Nephron progenitor cell (in vitro differentiated cells): Measurements from ENCODE around the gene FAM110D.

Experiments
- DNase-seq: peaks from one replicate; pipeline ENCODE4 v3.0.0; 2021
- H3K27ac Mint-ChIP-seq: 2 replicates; pipeline ENCODE4 v1.8.0; 2021; ENCODE audit warnings: mild to moderate bottlenecking, moderate library complexity, mixed read lengths
- H3K27me3 Mint-ChIP-seq: 2 replicates; pipeline ENCODE4 v1.8.0; 2021; ENCODE audit warnings: mild to moderate bottlenecking, low read depth, mixed read lengths; ENCODE audit not compliant: poor library complexity
- H3K36me3 Mint-ChIP-seq: 2 replicates; pipeline ENCODE4 v1.8.0; 2021; ENCODE audit warnings: low read depth, mixed read lengths
- H3K4me1 Mint-ChIP-seq: 2 replicates; pipeline ENCODE4 v1.8.0; 2021; ENCODE audit warnings: mixed read lengths
- H3K4me3 Mint-ChIP-seq: 2 replicates; pipeline ENCODE4 v1.8.0; 2021; ENCODE audit warnings: mild to moderate bottlenecking, moderate library complexity, mixed read lengths
- H3K9me3 Mint-ChIP-seq: 2 replicates; pipeline ENCODE4 v1.8.0; 2021; ENCODE audit warnings: mild to moderate bottlenecking, moderate library complexity, mixed read lengths
- CTCF ChIP-seq: fragments of 200-600 bp; sonication (generic); IDR thresholded peaks from 2 replicates; pipeline ENCODE4 v1.5.0; 2021; ENCODE audit warnings: antibody characterized with exemption

Gene FAM110D

GRCh38 chr1:26129778-26130177 is 29.1 kb upstream of the FAM110D start:
- H3K4me1 Mint-ChIP-seq, result peaks cover 29% of the 10 kb centered on the region
- H3K9me3 Mint-ChIP-seq, result peaks cover 16% of the 10 kb centered on the region
- peaks cover 12% of the 10 kb centered on the region for H3K27me3 Mint-ChIP-seq

GRCh38 chr1:26130695-26131094 is 28.2 kb upstream of the FAM110D start:
- TF ChIP-seq CTCF, result no peak
- no peak for DNase-seq
- H3K4me3 Mint-ChIP-seq, result no peak overlapping the region
- H3K4me1 Mint-ChIP-seq, result peaks cover 27% of the 10 kb centered on the region
- peaks cover 6% of the 10 kb centered on the region for H3K36me3 Mint-ChIP-seq
- H3K27ac Mint-ChIP-seq, result no peak overlapping the region
- H3K27me3 Mint-ChIP-seq, result peaks cover 12% of the 10 kb centered on the region
- H3K9me3 Mint-ChIP-seq, result peaks cover 24% of the 10 kb centered on the region

More at GRCh38 chr1:26129778-26130177, 29.1 kb upstream of the FAM110D start:
- Mint-ChIP-seq H3K4me3 (no peak overlapping the region), H3K36me3 (peaks cover 6% of the 10 kb centered on the region), H3K27ac (no peak overlapping the region)
- no peak for DNase-seq
- no peak for TF ChIP-seq CTCF

- Mint-ChIP-seq H3K4me1 (peaks cover 16% of the 10 kb centered on the region), H3K27ac (no peak overlapping the region), H3K9me3 (peaks cover 29% of the 10 kb centered on the region), H3K27me3 (peaks cover 12% of the 10 kb centered on the region), H3K4me3 (no peak overlapping the region), H3K36me3 (peaks cover 6% of the 10 kb centered on the region)
- DNase-seq, result no peak
- no peak for TF ChIP-seq CTCF
Measured at GRCh38 chr1:26132128-26132833, 26.6 kb upstream of the FAM110D start.

GRCh38 chr1:26132834-26133167 is 26.1 kb upstream of the FAM110D start:
- Mint-ChIP-seq H3K4me3 (no peak overlapping the region), H3K27me3 (peaks cover 12% of the 10 kb centered on the region), H3K27ac (no peak overlapping the region), H3K9me3 (peaks cover 29% of the 10 kb centered on the region), H3K4me1 (peaks cover 11% of the 10 kb centered on the region), H3K36me3 (peaks cover 6% of the 10 kb centered on the region)
- no peak for DNase-seq
- TF ChIP-seq CTCF, result no peak

GRCh38 chr1:26134466-26134865 is 24.4 kb upstream of the FAM110D start:
- no peak for DNase-seq
- Mint-ChIP-seq H3K27me3 (peaks cover 9% of the 10 kb centered on the region), H3K36me3 (peaks cover 6% of the 10 kb centered on the region), H3K27ac (no peak overlapping the region), H3K4me1 (peaks cover 6% of the 10 kb centered on the region), H3K4me3 (no peak overlapping the region), H3K9me3 (peaks cover 29% of the 10 kb centered on the region)
- TF ChIP-seq CTCF, result no peak

GRCh38 chr1:26138974-26139558 is 19.8 kb upstream of the FAM110D start:
- peaks cover 20% of the 10 kb centered on the region for H3K9me3 Mint-ChIP-seq
- peaks cover 14% of the 10 kb centered on the region for H3K27me3 Mint-ChIP-seq
- H3K36me3 Mint-ChIP-seq, result peaks cover 5% of the 10 kb centered on the region
- H3K27ac Mint-ChIP-seq, result peak overlapping the region; percentile 62
- DNase-seq, result no peak
- peaks cover 6% of the 10 kb centered on the region for H3K4me1 Mint-ChIP-seq
- TF ChIP-seq CTCF, result no peak
- H3K4me3 Mint-ChIP-seq, result no peak overlapping the region
